ENCODE results near the gene B4GALT2. TPM values are rescaled to one million over a fixed set of nuclear protein-coding genes. Genes with fewer than 3 reads are reported as not detected.

The B4GALT2 gene
- 36.8 and 65.8 TPM in 2 replicates for total RNA-seq

- no peak for DNase-seq (ENCODE audit: low read depth)
These were observed at the start of gene B4GALT2 for GRCh38 chr1:43978551-43979260. Gene B4GALT2 (plus strand): TSS chr1:43979210. CDS start chr1:43981161, 1,951 bp downstream.

- no peak for DNase-seq (ENCODE audit: low read depth)
These were observed 48.7 kb upstream of the B4GALT2 start for GRCh38 chr1:43930168-43930948.

- DNase-seq (ENCODE audit: low read depth), result no peak
These were observed 48.1 kb upstream of the B4GALT2 start for GRCh38 chr1:43930949-43931275.

GRCh38 chr1:43931711-43932660 lies 47.0 kb upstream of the B4GALT2 start:
- no peak for DNase-seq (ENCODE audit: low read depth)

- peak; percentile 26 for DNase-seq (ENCODE audit: low read depth)
These were observed 46.1 kb upstream of the B4GALT2 start for GRCh38 chr1:43932786-43933385.

- DNase-seq (ENCODE audit: low read depth), result no peak
These were observed 45.5 kb upstream of the B4GALT2 start, which contains the start of gene ARTN for GRCh38 chr1:43933386-43934100. Gene ARTN (plus strand): TSS chr1:43933801. CDS start chr1:43935657, 1,856 bp downstream.

GRCh38 chr1:43934101-43934985 lies 44.7 kb upstream of the B4GALT2 start:
- DNase-seq (ENCODE audit: low read depth), result peak; percentile 30

- DNase-seq (ENCODE audit: low read depth), result no peak
These were observed 44.1 kb upstream of the B4GALT2 start for GRCh38 chr1:43934986-43935324.

- peak; percentile 18 for DNase-seq (ENCODE audit: low read depth)
These were observed 43.1 kb upstream of the B4GALT2 start for GRCh38 chr1:43935711-43936427.

GRCh38 chr1:43936431-43937151 lies 42.4 kb upstream of the B4GALT2 start:
- DNase-seq (ENCODE audit: low read depth), result no peak

GRCh38 chr1:43937179-43937865 lies 41.7 kb upstream of the B4GALT2 start:
- peak; percentile 92 for DNase-seq (ENCODE audit: low read depth)

GRCh38 chr1:43938383-43938782 lies 40.6 kb upstream of the B4GALT2 start:
- DNase-seq (ENCODE audit: low read depth), result no peak

GRCh38 chr1:43938892-43939587 lies 40.0 kb upstream of the B4GALT2 start:
- DNase-seq (ENCODE audit: low read depth), result no peak

- no peak for DNase-seq (ENCODE audit: low read depth)
These were observed 36.6 kb upstream of the B4GALT2 start for GRCh38 chr1:43942411-43942810.

GRCh38 chr1:43944860-43945259 lies 34.1 kb upstream of the B4GALT2 start:
- no peak for DNase-seq (ENCODE audit: low read depth)

GRCh38 chr1:43945674-43946235 lies 33.3 kb upstream of the B4GALT2 start:
- no peak for DNase-seq (ENCODE audit: low read depth)

Measured in renal cortical epithelial cell (primary cell).